GM12878 (cell line): ENCODE measurements around the gene SRP14. TPM values are rescaled to one million over a fixed set of nuclear protein-coding genes. Genes with fewer than 3 reads are reported as not detected.
A peak's percentile ranks its signal among the peaks of the same experiment; 100 is the strongest.

Source experiments
- EED ChIP-seq: sonication (generic); IDR thresholded peaks from 2 replicates; pipeline ENCODE4 v1.6.1; 2016; ENCODE audit warnings: antibody characterized with exemption, low read depth
- IKZF1 ChIP-seq: fragments of 450-650 bp; conservative IDR thresholded peaks from 2 replicates; pipeline ENCODE4 v1.6.1; 2017; ENCODE audit warnings: antibody characterized with exemption, mild to moderate bottlenecking
- MYB ChIP-seq: fragments of 150-350 bp; IDR thresholded peaks from 2 replicates; pipeline ENCODE4 v1.6.1; 2014; ENCODE audit warnings: mild to moderate bottlenecking, low read depth, low read length, borderline replicate concordance
- NBN ChIP-seq: fragments of 450-650 bp; IDR thresholded peaks from 2 replicates; pipeline ENCODE4 v1.6.1; 2016
- NR2C1 ChIP-seq: fragments of 450-650 bp; IDR thresholded peaks from 2 replicates; pipeline ENCODE4 v1.6.1; 2017; ENCODE audit warnings: antibody characterized with exemption, mild to moderate bottlenecking, moderate library complexity
- NR2F1 ChIP-seq: fragments of 450-650 bp; conservative IDR thresholded peaks from 2 replicates; pipeline ENCODE4 v1.6.1; 2017; ENCODE audit warnings: mild to moderate bottlenecking
- RAD51 ChIP-seq: fragments of 450-650 bp; IDR thresholded peaks from 2 replicates; pipeline ENCODE4 v1.6.1; 2016; ENCODE audit warnings: moderate library complexity, mild to moderate bottlenecking, inconsistent platforms
- RFX5 ChIP-seq: IDR thresholded peaks from 2 replicates; pipeline ENCODE4 v1.6.1; 2011; ENCODE audit warnings: low read depth, low read length, improper control_type of control experiment
- YY1 ChIP-seq: IDR thresholded peaks from 2 replicates; pipeline ENCODE4 v1.6.1; 2011; ENCODE audit warnings: low read depth, mild to moderate bottlenecking, low read length
- ZBED1 ChIP-seq: IDR thresholded peaks from 2 replicates; pipeline ENCODE4 v1.6.1; 2016; ENCODE audit warnings: borderline replicate concordance
- ZNF384 ChIP-seq: IDR thresholded peaks from 2 replicates; pipeline ENCODE4 v1.6.1; 2012; ENCODE audit warnings: low read depth, mild to moderate bottlenecking, low read length, improper control_type of control experiment, borderline replicate concordance
- polyA plus RNA-seq, 11 experiments: library from polyadenylated mRNA; depleted of rRNA in 4 of 11; unstranded in 6 of 11; stranded (reverse) in 5 of 11; fragments of >200 nt; fragmentation: Nextera tagmentation in 4 of 11; fragmentation: Illumina TruSeq in 1 of 11; extraction: Ambion mirVana in 4 of 11; extraction: Trizol in 1 of 11; gene quantifications; 1 replicate in 1 of 11; 2 replicates in 10 of 11; pipeline versions ENCODE4 v1.2.1 to v1.2.3, GENCODE V29; 2011 to 2016; ENCODE audit warnings: inconsistent platforms in 2 of 11, missing spikeins in 2 of 11, low read depth in 1 of 11
- total RNA-seq, 4 experiments: library from RNA; depleted of rRNA in 3 of 4; stranded (reverse); fragments of >200 nt in 3 of 4; fragmentation: Illumina TruSeq in 1 of 4; extraction: Trizol in 1 of 4; gene quantifications; 2 replicates each; pipeline versions ENCODE4 v1.2.1 to v1.2.3, GENCODE V29; 2013 to 2021
- TF ChIP-seq, protein P1 (sequence below): fragments of 450-650 bp; IDR thresholded peaks from 2 replicates; pipeline ENCODE4 v1.6.1; 2018; ENCODE audit warnings: borderline replicate concordance, mild to moderate bottlenecking; ENCODE audit not compliant: partially characterized antibody
- TF ChIP-seq, protein P2 (sequence below): fragments of 450-650 bp; conservative IDR thresholded peaks from 2 replicates; pipeline ENCODE4 v1.6.1; 2017; ENCODE audit warnings: mild to moderate bottlenecking, moderate library complexity
- TF ChIP-seq, protein P3 (sequence below): fragments of 450-650 bp; IDR thresholded peaks from 2 replicates; pipeline ENCODE4 v1.6.1; 2017; ENCODE audit warnings: low read depth, mild to moderate bottlenecking, moderate library complexity
- TF ChIP-seq, protein P4 (sequence below): fragments of 450-650 bp; IDR thresholded peaks from 2 replicates; pipeline ENCODE4 v1.6.1; 2016; ENCODE audit warnings: mild to moderate bottlenecking
- TF ChIP-seq, protein P5 (sequence below): IDR thresholded peaks from 2 replicates; pipeline ENCODE4 v1.6.1; 2012; ENCODE audit warnings: low read depth, low read length, improper control_type of control experiment

SRP14 gene
- total and polyA plus RNA-seq, 10 of the 15 experiments (the other 5 are each of a cell fraction or from before 2014, with no cell fraction given) = 141 to 1,182 (median 493) TPM

- TF ChIP-seq, protein P1, sequence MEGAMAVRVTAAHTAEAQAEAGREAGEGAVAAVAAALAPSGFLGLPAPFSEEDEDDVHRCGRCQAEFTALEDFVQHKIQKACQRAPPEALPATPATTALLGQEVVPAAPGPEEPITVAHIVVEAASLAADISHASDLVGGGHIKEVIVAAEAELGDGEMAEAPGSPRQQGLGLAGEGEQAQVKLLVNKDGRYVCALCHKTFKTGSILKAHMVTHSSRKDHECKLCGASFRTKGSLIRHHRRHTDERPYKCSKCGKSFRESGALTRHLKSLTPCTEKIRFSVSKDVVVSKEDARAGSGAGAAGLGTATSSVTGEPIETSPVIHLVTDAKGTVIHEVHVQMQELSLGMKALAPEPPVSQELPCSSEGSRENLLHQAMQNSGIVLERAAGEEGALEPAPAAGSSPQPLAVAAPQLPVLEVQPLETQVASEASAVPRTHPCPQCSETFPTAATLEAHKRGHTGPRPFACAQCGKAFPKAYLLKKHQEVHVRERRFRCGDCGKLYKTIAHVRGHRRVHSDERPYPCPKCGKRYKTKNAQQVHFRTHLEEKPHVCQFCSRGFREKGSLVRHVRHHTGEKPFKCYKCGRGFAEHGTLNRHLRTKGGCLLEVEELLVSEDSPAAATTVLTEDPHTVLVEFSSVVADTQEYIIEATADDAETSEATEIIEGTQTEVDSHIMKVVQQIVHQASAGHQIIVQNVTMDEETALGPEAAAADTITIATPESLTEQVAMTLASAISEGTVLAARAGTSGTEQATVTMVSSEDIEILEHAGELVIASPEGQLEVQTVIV = no peak
- TF ChIP-seq EED (peak; percentile 21; the same call in 1 of the 2 replicates), ZBED1 (no peak; the same call in 1 of the 2 replicates), YY1 (peak; percentile 90), RFX5 (peak; percentile 42; the same call in 1 of the 2 replicates), IKZF1 (peak; percentile 63), ZNF384 (no peak), NR2F1 (peak; percentile 42), NR2C1 (no peak), NBN (peak; percentile 79), RAD51 (no peak), MYB (no peak)
- TF ChIP-seq, protein P2, sequence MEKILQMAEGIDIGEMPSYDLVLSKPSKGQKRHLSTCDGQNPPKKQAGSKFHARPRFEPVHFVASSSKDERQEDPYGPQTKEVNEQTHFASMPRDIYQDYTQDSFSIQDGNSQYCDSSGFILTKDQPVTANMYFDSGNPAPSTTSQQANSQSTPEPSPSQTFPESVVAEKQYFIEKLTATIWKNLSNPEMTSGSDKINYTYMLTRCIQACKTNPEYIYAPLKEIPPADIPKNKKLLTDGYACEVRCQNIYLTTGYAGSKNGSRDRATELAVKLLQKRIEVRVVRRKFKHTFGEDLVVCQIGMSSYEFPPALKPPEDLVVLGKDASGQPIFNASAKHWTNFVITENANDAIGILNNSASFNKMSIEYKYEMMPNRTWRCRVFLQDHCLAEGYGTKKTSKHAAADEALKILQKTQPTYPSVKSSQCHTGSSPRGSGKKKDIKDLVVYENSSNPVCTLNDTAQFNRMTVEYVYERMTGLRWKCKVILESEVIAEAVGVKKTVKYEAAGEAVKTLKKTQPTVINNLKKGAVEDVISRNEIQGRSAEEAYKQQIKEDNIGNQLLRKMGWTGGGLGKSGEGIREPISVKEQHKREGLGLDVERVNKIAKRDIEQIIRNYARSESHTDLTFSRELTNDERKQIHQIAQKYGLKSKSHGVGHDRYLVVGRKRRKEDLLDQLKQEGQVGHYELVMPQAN = 0 out of 2 replicates have a peak, but pooled peaks have one; percentile 33
- TF ChIP-seq, protein P3, sequence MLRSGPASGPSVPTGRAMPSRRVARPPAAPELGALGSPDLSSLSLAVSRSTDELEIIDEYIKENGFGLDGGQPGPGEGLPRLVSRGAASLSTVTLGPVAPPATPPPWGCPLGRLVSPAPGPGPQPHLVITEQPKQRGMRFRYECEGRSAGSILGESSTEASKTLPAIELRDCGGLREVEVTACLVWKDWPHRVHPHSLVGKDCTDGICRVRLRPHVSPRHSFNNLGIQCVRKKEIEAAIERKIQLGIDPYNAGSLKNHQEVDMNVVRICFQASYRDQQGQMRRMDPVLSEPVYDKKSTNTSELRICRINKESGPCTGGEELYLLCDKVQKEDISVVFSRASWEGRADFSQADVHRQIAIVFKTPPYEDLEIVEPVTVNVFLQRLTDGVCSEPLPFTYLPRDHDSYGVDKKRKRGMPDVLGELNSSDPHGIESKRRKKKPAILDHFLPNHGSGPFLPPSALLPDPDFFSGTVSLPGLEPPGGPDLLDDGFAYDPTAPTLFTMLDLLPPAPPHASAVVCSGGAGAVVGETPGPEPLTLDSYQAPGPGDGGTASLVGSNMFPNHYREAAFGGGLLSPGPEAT = 0 out of 2 replicates have a peak, but pooled peaks have one; percentile 31
- TF ChIP-seq, protein P4, sequence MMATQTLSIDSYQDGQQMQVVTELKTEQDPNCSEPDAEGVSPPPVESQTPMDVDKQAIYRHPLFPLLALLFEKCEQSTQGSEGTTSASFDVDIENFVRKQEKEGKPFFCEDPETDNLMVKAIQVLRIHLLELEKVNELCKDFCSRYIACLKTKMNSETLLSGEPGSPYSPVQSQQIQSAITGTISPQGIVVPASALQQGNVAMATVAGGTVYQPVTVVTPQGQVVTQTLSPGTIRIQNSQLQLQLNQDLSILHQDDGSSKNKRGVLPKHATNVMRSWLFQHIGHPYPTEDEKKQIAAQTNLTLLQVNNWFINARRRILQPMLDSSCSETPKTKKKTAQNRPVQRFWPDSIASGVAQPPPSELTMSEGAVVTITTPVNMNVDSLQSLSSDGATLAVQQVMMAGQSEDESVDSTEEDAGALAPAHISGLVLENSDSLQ = peak; percentile 48; the same call in 1 of the 2 replicates
- TF ChIP-seq, protein P5, sequence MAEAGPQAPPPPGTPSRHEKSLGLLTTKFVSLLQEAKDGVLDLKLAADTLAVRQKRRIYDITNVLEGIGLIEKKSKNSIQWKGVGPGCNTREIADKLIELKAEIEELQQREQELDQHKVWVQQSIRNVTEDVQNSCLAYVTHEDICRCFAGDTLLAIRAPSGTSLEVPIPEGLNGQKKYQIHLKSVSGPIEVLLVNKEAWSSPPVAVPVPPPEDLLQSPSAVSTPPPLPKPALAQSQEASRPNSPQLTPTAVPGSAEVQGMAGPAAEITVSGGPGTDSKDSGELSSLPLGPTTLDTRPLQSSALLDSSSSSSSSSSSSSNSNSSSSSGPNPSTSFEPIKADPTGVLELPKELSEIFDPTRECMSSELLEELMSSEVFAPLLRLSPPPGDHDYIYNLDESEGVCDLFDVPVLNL = no peak
These were observed 6.0 kb upstream of the SRP14 start (continued) for GRCh38 chr15:40044717-40045571.
